DOHH2 (cell line): Measurements from ENCODE around the gene PHKA2.

Experiments
- CTCF ChIP-seq: fragments of 200-600 bp; sonication (generic); IDR thresholded peaks from one replicate; pipeline ENCODE4 v1.5.1; 2014; ENCODE audit warnings: antibody characterized with exemption, mild to moderate bottlenecking, low read depth, low read length; ENCODE audit not compliant: poor library complexity, severe bottlenecking
- EZH2phosphoT487 ChIP-seq: fragments of 200-600 bp; sonication (generic); IDR thresholded peaks from 2 replicates; pipeline ENCODE4 v1.6.1; 2017; ENCODE audit warnings: borderline replicate concordance, mild to moderate bottlenecking, antibody characterized with exemption, low read length, moderate library complexity, mixed read lengths

DNA sequence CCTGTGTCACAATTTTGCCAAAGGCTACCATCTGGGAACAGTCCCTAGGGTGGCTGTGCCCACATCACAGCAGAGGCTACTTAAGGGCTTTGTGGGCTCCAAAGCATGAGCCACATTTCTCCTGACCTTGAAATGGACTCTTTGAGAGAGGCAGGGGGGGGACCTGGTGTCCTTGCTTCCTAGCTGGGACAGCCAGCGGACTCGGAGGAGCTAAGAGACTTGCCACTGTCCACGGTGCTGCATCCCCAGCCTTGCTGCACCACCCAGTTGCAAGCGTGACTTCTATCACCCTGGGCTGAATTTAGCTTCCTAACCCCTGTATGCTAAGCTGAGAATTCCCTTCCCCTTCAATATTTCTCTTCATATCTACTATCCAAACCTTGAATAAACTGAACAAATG lies 99.0 kb downstream of the PHKA2 start:
- TF ChIP-seq CTCF (no peak), EZH2phosphoT487 (no peak)
